H1 (cell line): ENCODE measurements around the gene NUDT1.

ENCODE experiments used
- BCL11A ChIP-seq, 2 experiments: IDR thresholded peaks; one replicate each; pipeline ENCODE4 v1.6.1; 2011; ENCODE audit warnings: low read depth in 2 of 2, low read length in 2 of 2, mild to moderate bottlenecking in 2 of 2
- CREB1 ChIP-seq: IDR thresholded peaks from 2 replicates; pipeline ENCODE4 v1.6.1; 2012; ENCODE audit warnings: inconsistent platforms
- CTCF ChIP-seq, 3 experiments: IDR thresholded peaks; 1 replicate in 2 of 3; 2 replicates in 1 of 3; pipeline versions ENCODE4 v1.5.1 to v1.6.1; 2011; ENCODE audit warnings: low read length in 3 of 3, mild to moderate bottlenecking in 3 of 3, inconsistent platforms in 2 of 3, low read depth in 1 of 3, moderate library complexity in 1 of 3; ENCODE audit not compliant: insufficient read depth in 1 of 3; ENCODE audit errors: control extremely low read depth in 1 of 3
- E2F6 ChIP-seq: IDR thresholded peaks from 2 replicates; pipeline ENCODE4 v1.6.1; 2012; ENCODE audit warnings: inconsistent platforms
- EP300 ChIP-seq, 2 experiments: IDR thresholded peaks; 1 replicate in 1 of 2; 2 replicates in 1 of 2; pipeline ENCODE4 v1.6.1; 2011 to 2012; ENCODE audit warnings: low read depth in 2 of 2, low read length in 2 of 2, mild to moderate bottlenecking in 2 of 2, borderline replicate concordance in 1 of 2, inconsistent platforms in 1 of 2, moderate library complexity in 1 of 2
- EZH2 ChIP-seq: fragments of 200-600 bp; sonication (generic); IDR thresholded peaks from 2 replicates; pipeline ENCODE4 v1.7.1; 2012; ENCODE audit warnings: low read depth, mild to moderate bottlenecking, moderate library complexity, low read length, inconsistent platforms; ENCODE audit not compliant: severe bottlenecking
- KDM5A ChIP-seq: fragments of 200-600 bp; IDR thresholded peaks from 2 replicates; pipeline ENCODE4 v1.7.1; 2012; ENCODE audit warnings: mild to moderate bottlenecking, low read length, inconsistent platforms, mixed read lengths
- POLR2A ChIP-seq, 2 experiments: IDR thresholded peaks; 1 replicate in 1 of 2; 2 replicates in 1 of 2; pipeline ENCODE4 v1.6.1; 2011; ENCODE audit warnings: low read depth in 2 of 2, low read length in 2 of 2, mild to moderate bottlenecking in 2 of 2; ENCODE audit errors: control extremely low read depth in 1 of 2
- SIN3A ChIP-seq, 2 experiments: IDR thresholded peaks in 1 of 2; conservative IDR thresholded peaks in 1 of 2; 2 replicates each; pipeline ENCODE4 v1.6.1; 2011 to 2012; ENCODE audit warnings: low read length in 2 of 2, improper control_type of control experiment in 1 of 2, low read depth in 1 of 2, mild to moderate bottlenecking in 1 of 2
- SUZ12 ChIP-seq: fragments of 200-600 bp; sonication (generic); IDR thresholded peaks from 2 replicates; pipeline ENCODE4 v1.6.1; 2012; ENCODE audit warnings: mild to moderate bottlenecking, inconsistent platforms, low read length, moderate library complexity, mixed read lengths
- TAF1 ChIP-seq: IDR thresholded peaks from 2 replicates; pipeline ENCODE4 v1.6.1; 2011; ENCODE audit warnings: mild to moderate bottlenecking, low read depth, low read length

GRCh38 chr7:2225830-2226229, 16.2 kb upstream of the NUDT1 start:
- no peak for TF ChIP-seq POLR2A (IDR thresholded peaks at IDR 0.05; ENCODE audit: control extremely low read depth in 1 of 2, low read depth in 2 of 2, low read length in 2 of 2)
- no peak for TF ChIP-seq KDM5A
- no peak for TF ChIP-seq CTCF (IDR thresholded peaks at IDR 0.05; ENCODE audit: control extremely low read depth in 1 of 3, insufficient read depth in 1 of 3, low read depth in 1 of 3, low read length in 3 of 3)
- no peak for TF ChIP-seq CREB1
- no peak for TF ChIP-seq SIN3A (conservative IDR thresholded peaks at IDR 0.05 in 1 of 2, IDR thresholded peaks at IDR 0.05 in 1 of 2; ENCODE audit: low read depth in 1 of 2, low read length in 2 of 2)
- no peak for TF ChIP-seq EZH2
- no peak for TF ChIP-seq E2F6
- no peak for TF ChIP-seq EP300 (IDR thresholded peaks at IDR 0.05; ENCODE audit: borderline replicate concordance in 1 of 2, low read depth in 2 of 2, low read length in 2 of 2)
- TF ChIP-seq TAF1, result no peak
- no peak for TF ChIP-seq BCL11A (IDR thresholded peaks at IDR 0.05; ENCODE audit: low read depth in 2 of 2, low read length in 2 of 2)
- no peak for TF ChIP-seq SUZ12
